Parathyroid adenoma (tissue), 2 donors: ENCODE measurements around the gene TREH.

Source experiments
- H2AFZ ChIP-seq: fragments of 300-600 bp; sonication (generic); one replicate; pipeline ENCODE4 v1.7.0; 2017; ENCODE audit warnings: antibody characterized with exemption, mild to moderate bottlenecking
- H3K27ac ChIP-seq: fragments of 300-600 bp; sonication (generic); one replicate; pipeline ENCODE4 v1.7.0; 2017
- H3K27me3 ChIP-seq: fragments of 300-600 bp; sonication (generic); one replicate; pipeline ENCODE4 v1.7.0; 2017; ENCODE audit warnings: low read length; ENCODE audit not compliant: control insufficient read depth, insufficient read depth
- H3K36me3 ChIP-seq: fragments of 300-600 bp; sonication (generic); one replicate; pipeline ENCODE4 v1.7.0; 2017; ENCODE audit warnings: low read length; ENCODE audit not compliant: control insufficient read depth, insufficient read depth
- H3K4me1 ChIP-seq: fragments of 300-600 bp; sonication (generic); one replicate; pipeline ENCODE4 v1.7.0; 2017; ENCODE audit warnings: control low read depth
- H3K4me2 ChIP-seq: fragments of 300-600 bp; sonication (generic); one replicate; pipeline ENCODE4 v1.7.0; 2017; ENCODE audit warnings: low read length
- H3K4me3 ChIP-seq: fragments of 300-600 bp; sonication (generic); one replicate; pipeline ENCODE4 v1.7.0; 2017; ENCODE audit warnings: low read depth, low read length
- H3K79me2 ChIP-seq: fragments of 300-600 bp; sonication (generic); one replicate; pipeline ENCODE4 v1.7.0; 2017; ENCODE audit warnings: control low read depth
- H3K9ac ChIP-seq: fragments of 300-600 bp; sonication (generic); one replicate; pipeline ENCODE4 v1.7.0; 2017; ENCODE audit warnings: mild to moderate bottlenecking
- H3K9me3 ChIP-seq: fragments of 300-600 bp; sonication (generic); one replicate; pipeline ENCODE4 v1.7.0; 2017; ENCODE audit warnings: low read length; ENCODE audit not compliant: control insufficient read depth
- CTCF ChIP-seq: fragments of 300-600 bp; sonication (generic); IDR thresholded peaks from one replicate; pipeline ENCODE4 v1.7.0; 2017; ENCODE audit warnings: antibody characterized with exemption, mild to moderate bottlenecking
- donor health status: primary hyperparathyroidism.

TREH gene

GRCh38 chr11:118622376-118623268 lies 56.8 kb downstream of the TREH start:
- peak overlapping the region; percentile 55 for H3K27ac ChIP-seq
- H3K9ac ChIP-seq = no peak overlapping the region
- H3K36me3 ChIP-seq = no peaks in the 10 kb centered on the region
- no peak overlapping the region for H3K4me2 ChIP-seq
- no peak overlapping the region for H3K4me3 ChIP-seq
- no peaks in the 10 kb centered on the region for H3K79me2 ChIP-seq
- no peaks in the 10 kb centered on the region for H3K9me3 ChIP-seq
- H3K27me3 ChIP-seq = no peaks in the 10 kb centered on the region
- peaks cover 11% of the 10 kb centered on the region for H3K4me1 ChIP-seq
- H2AFZ ChIP-seq = peak overlapping the region; percentile 42
- TF ChIP-seq CTCF = no peak

GRCh38 chr11:118621784-118622375 lies 57.6 kb downstream of the TREH start:
- Histone ChIP-seq H3K27me3 (no peaks in the 10 kb centered on the region), H2AFZ (peak overlapping the region; percentile 83), H3K79me2 (no peaks in the 10 kb centered on the region), H3K36me3 (no peaks in the 10 kb centered on the region), H3K4me3 (peak overlapping the region; percentile 37), H3K9me3 (no peaks in the 10 kb centered on the region), H3K27ac (peak overlapping the region; percentile 55), H3K4me1 (peaks cover 11% of the 10 kb centered on the region), H3K4me2 (peak overlapping the region; percentile 71), H3K9ac (no peak overlapping the region)
- no peak for TF ChIP-seq CTCF

- peak overlapping the region; percentile 37 for H3K4me3 ChIP-seq
- no peaks in the 10 kb centered on the region for H3K79me2 ChIP-seq
- H2AFZ ChIP-seq = peak overlapping the region; percentile 83
- H3K9me3 ChIP-seq = no peaks in the 10 kb centered on the region
- peak overlapping the region; percentile 71 for H3K4me2 ChIP-seq
- no peaks in the 10 kb centered on the region for H3K27me3 ChIP-seq
- peak overlapping the region; percentile 55 for H3K27ac ChIP-seq
- peaks cover 11% of the 10 kb centered on the region for H3K4me1 ChIP-seq
- H3K9ac ChIP-seq = no peak overlapping the region
- no peak for TF ChIP-seq CTCF
- no peaks in the 10 kb centered on the region for H3K36me3 ChIP-seq
Measured at GRCh38 chr11:118621071-118621783, 58.2 kb downstream of the TREH start.

- Histone ChIP-seq H2AFZ (peak overlapping the region; percentile 83), H3K9me3 (no peaks in the 10 kb centered on the region), H3K36me3 (no peaks in the 10 kb centered on the region), H3K27me3 (no peaks in the 10 kb centered on the region), H3K4me3 (peak overlapping the region; percentile 37), H3K4me2 (peak overlapping the region; percentile 71), H3K9ac (no peak overlapping the region), H3K79me2 (no peaks in the 10 kb centered on the region), H3K4me1 (peaks cover 11% of the 10 kb centered on the region), H3K27ac (peak overlapping the region; percentile 55)
- TF ChIP-seq CTCF = no peak
Measured at GRCh38 chr11:118620529-118621070, 58.9 kb downstream of the TREH start.
